MM.1S (cell line): ENCODE measurements around the gene MET.
A peak's percentile ranks its signal among the peaks of the same experiment; 100 is the strongest.

ENCODE experiments used
- DNase-seq: peaks from one replicate; pipeline ENCODE4 v3.0.0-alpha.2; 2015
- H2AFZ ChIP-seq: fragments of 300-600 bp; sonication (generic); 2 replicates; pipeline ENCODE4 v1.6.0; 2016; ENCODE audit warnings: antibody characterized with exemption, low read length
- H3F3A ChIP-seq: fragments of 300-600 bp; sonication (generic); 2 replicates; pipeline ENCODE4 v1.6.1; 2016; ENCODE audit warnings: mild to moderate bottlenecking, antibody characterized with exemption, low read length, moderate library complexity, mixed read lengths; ENCODE audit not compliant: insufficient read depth
- H3K27ac ChIP-seq: fragments of 300-600 bp; sonication (generic); 2 replicates; pipeline ENCODE4 v1.5.1; 2016; ENCODE audit warnings: mild to moderate bottlenecking, low read length
- H3K27me3 ChIP-seq: fragments of 300-600 bp; sonication (generic); replicated peaks from 2 replicates; pipeline ENCODE4 v1.6.0; 2016; ENCODE audit warnings: low read length; ENCODE audit not compliant: insufficient read depth
- H3K36me3 ChIP-seq: fragments of 300-600 bp; sonication (generic); replicated peaks from 2 replicates; pipeline ENCODE4 v1.6.1; 2016; ENCODE audit warnings: mild to moderate bottlenecking, low read length, mixed read lengths; ENCODE audit not compliant: insufficient read depth
- H3K4me1 ChIP-seq: fragments of 300-600 bp; sonication (generic); 2 replicates; pipeline ENCODE4 v1.6.1; 2016; ENCODE audit warnings: low read length, mixed read lengths
- H3K4me2 ChIP-seq: fragments of 300-600 bp; sonication (generic); 2 replicates; pipeline ENCODE4 v1.6.0; 2016; ENCODE audit warnings: low read depth, low read length
- H3K4me3 ChIP-seq: fragments of 300-600 bp; sonication (generic); 2 replicates; pipeline ENCODE4 v1.5.1; 2016; ENCODE audit warnings: low read length, mixed read lengths
- H3K79me2 ChIP-seq: fragments of 300-600 bp; sonication (generic); 2 replicates; pipeline ENCODE4 v1.6.1; 2016; ENCODE audit warnings: mixed run types, low read length, mixed read lengths
- H3K9ac ChIP-seq: fragments of 300-600 bp; sonication (generic); 2 replicates; pipeline ENCODE4 v1.6.1; 2016; ENCODE audit warnings: low read length, mixed read lengths
- H3K9me2 ChIP-seq: fragments of 300-600 bp; sonication (generic); replicated peaks from 2 replicates; pipeline ENCODE4 v1.6.1; 2016; ENCODE audit warnings: mild to moderate bottlenecking, low read length, mixed read lengths; ENCODE audit not compliant: insufficient read depth
- H3K9me3 ChIP-seq: fragments of 300-600 bp; sonication (generic); replicated peaks from 2 replicates; pipeline ENCODE4 v1.6.1; 2016; ENCODE audit warnings: mild to moderate bottlenecking, low read length, mixed read lengths; ENCODE audit not compliant: insufficient read depth
- H4K20me1 ChIP-seq: fragments of 300-600 bp; sonication (generic); 2 replicates; pipeline ENCODE4 v1.6.1; 2016; ENCODE audit warnings: mild to moderate bottlenecking, low read length, moderate library complexity, mixed read lengths; ENCODE audit not compliant: insufficient read depth
- CTCF ChIP-seq: fragments of 300-600 bp; sonication (generic); IDR thresholded peaks from 2 replicates; pipeline ENCODE4 v1.5.1; 2016; ENCODE audit warnings: antibody characterized with exemption, low read length, mixed read lengths
- EZH2 ChIP-seq: fragments of 300-600 bp; sonication (generic); optimal IDR thresholded peaks from 2 replicates; pipeline ENCODE3; 2017; ENCODE audit warnings: low read depth, mild to moderate bottlenecking, antibody characterized with exemption, low read length, mixed read lengths
- EZH2phosphoT487 ChIP-seq: fragments of 300-600 bp; sonication (generic); IDR thresholded peaks from 2 replicates; pipeline ENCODE4 v1.6.1; 2018; ENCODE audit warnings: antibody characterized with exemption, low read length

The MET gene

GRCh38 chr7:116691664-116692063, 19.7 kb downstream of the MET start:
- Histone ChIP-seq H3K27ac (no peak overlapping the region), H2AFZ (no peak overlapping the region), H3K9me3 (no peaks in the 10 kb centered on the region), H3K36me3 (no peaks in the 10 kb centered on the region), H3K27me3 (no peaks in the 10 kb centered on the region), H3K79me2 (no peaks in the 10 kb centered on the region), H3K4me1 (no peaks in the 10 kb centered on the region), H3K9ac (no peak overlapping the region), H3F3A (no peaks in the 10 kb centered on the region), H3K4me3 (no peak overlapping the region), H3K4me2 (no peak overlapping the region), H4K20me1 (no peaks in the 10 kb centered on the region), H3K9me2 (no peaks in the 10 kb centered on the region)
- no peak for DNase-seq
- no peak for TF ChIP-seq EZH2
- no peak for TF ChIP-seq CTCF
- TF ChIP-seq EZH2phosphoT487, result no peak

GRCh38 chr7:116692401-116693308, 20.7 kb downstream of the MET start:
- Histone ChIP-seq H3K9me3 (no peaks in the 10 kb centered on the region), H3K4me2 (no peak overlapping the region), H3K36me3 (no peaks in the 10 kb centered on the region), H3K4me1 (no peaks in the 10 kb centered on the region), H3F3A (no peaks in the 10 kb centered on the region), H3K9me2 (no peaks in the 10 kb centered on the region), H3K4me3 (no peak overlapping the region), H3K27me3 (no peaks in the 10 kb centered on the region), H3K27ac (no peak overlapping the region), H4K20me1 (no peaks in the 10 kb centered on the region), H3K79me2 (no peaks in the 10 kb centered on the region), H2AFZ (no peak overlapping the region), H3K9ac (no peak overlapping the region)
- peak; percentile 21 for DNase-seq
- no peak for TF ChIP-seq EZH2
- no peak for TF ChIP-seq EZH2phosphoT487
- no peak for TF ChIP-seq CTCF

GRCh38 chr7:116696707-116697106, 24.7 kb downstream of the MET start:
- Histone ChIP-seq H3K4me2 (no peak overlapping the region), H3K27me3 (no peaks in the 10 kb centered on the region), H4K20me1 (no peaks in the 10 kb centered on the region), H3K9me3 (no peaks in the 10 kb centered on the region), H3K4me3 (no peak overlapping the region), H3K27ac (no peak overlapping the region), H3K9ac (no peak overlapping the region), H3K79me2 (no peaks in the 10 kb centered on the region), H2AFZ (no peak overlapping the region), H3K9me2 (no peaks in the 10 kb centered on the region), H3F3A (no peaks in the 10 kb centered on the region), H3K4me1 (no peaks in the 10 kb centered on the region), H3K36me3 (no peaks in the 10 kb centered on the region)
- DNase-seq, result no peak
- TF ChIP-seq EZH2phosphoT487 (no peak), EZH2 (no peak), CTCF (no peak)
